Prostate gland (tissue), 2 donors: ENCODE data around the gene KRT72.

Source experiments
- POLR2A ChIP-seq: fragments of 450-650 bp; IDR thresholded peaks from one replicate; pipeline ENCODE4 v1.6.1; 2016; ENCODE audit warnings: antibody characterized with exemption, mild to moderate bottlenecking
- POLR2AphosphoS5 ChIP-seq: sonication (generic); formaldehyde crosslinking; IDR thresholded peaks from one replicate; pipeline ENCODE4 v1.6.1; 2017; ENCODE audit warnings: antibody characterized with exemption
- TF ChIP-seq, protein P1 (sequence below), 4 experiments: fragments of 200-600 bp in 2 of 4; fragments of 450-650 bp in 2 of 4; sonication (generic) in 2 of 4; IDR thresholded peaks; 1 replicate in 3 of 4; 2 replicates in 1 of 4; pipeline ENCODE4 v1.5.1; 2016 to 2019; ENCODE audit warnings: antibody characterized with exemption in 4 of 4, mild to moderate bottlenecking in 2 of 4, moderate library complexity in 2 of 4

DNA sequence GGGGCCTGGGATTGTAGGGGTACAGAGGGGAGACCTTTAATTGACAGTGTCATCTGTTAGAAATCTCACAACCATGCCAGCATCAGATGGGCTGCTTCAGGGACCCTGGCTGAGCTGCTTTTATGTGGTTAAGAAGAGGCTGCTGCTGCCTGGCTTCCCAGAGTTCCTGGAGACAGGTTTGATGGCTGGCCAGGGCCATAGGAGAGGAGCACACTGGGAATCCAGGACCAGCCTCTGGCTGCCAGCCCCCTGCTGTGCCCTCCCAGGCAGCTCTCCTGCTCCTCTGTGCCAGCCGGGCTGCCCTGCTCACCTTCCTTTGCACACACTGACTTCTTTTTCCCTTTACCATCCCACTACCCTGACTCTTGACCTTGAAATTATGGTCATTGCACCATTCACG is 17.6 kb upstream of the KRT72 start:
- no peak for TF ChIP-seq POLR2A
- TF ChIP-seq, protein P1, sequence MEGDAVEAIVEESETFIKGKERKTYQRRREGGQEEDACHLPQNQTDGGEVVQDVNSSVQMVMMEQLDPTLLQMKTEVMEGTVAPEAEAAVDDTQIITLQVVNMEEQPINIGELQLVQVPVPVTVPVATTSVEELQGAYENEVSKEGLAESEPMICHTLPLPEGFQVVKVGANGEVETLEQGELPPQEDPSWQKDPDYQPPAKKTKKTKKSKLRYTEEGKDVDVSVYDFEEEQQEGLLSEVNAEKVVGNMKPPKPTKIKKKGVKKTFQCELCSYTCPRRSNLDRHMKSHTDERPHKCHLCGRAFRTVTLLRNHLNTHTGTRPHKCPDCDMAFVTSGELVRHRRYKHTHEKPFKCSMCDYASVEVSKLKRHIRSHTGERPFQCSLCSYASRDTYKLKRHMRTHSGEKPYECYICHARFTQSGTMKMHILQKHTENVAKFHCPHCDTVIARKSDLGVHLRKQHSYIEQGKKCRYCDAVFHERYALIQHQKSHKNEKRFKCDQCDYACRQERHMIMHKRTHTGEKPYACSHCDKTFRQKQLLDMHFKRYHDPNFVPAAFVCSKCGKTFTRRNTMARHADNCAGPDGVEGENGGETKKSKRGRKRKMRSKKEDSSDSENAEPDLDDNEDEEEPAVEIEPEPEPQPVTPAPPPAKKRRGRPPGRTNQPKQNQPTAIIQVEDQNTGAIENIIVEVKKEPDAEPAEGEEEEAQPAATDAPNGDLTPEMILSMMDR (IDR thresholded peaks at IDR 0.05), result no peak
- no peak for TF ChIP-seq POLR2AphosphoS5
